GM12878 (cell line): ENCODE data around the gene DGKI. TPM values are rescaled to one million over a fixed set of nuclear protein-coding genes. Genes with fewer than 3 reads are reported as not detected.

Source experiments
- ATAC-seq: fragments of 200-7000 bp; cut with Tn5 transposase; 3 replicates; pipeline ENCODE4 v1.9.1; 2020; ENCODE audit warnings: mild to moderate bottlenecking, moderate library complexity
- BruUV-seq: library from RNA; stranded (reverse); fragments of 400-500 nt; replicated peaks from 2 replicates; lab custom pipeline; 2021; lab: Mats Ljungman, UMichigan
- CTCF ChIA-PET: fragments of 300-600 bp; sonication (Branson Sonifier 250); formaldehyde crosslinking; extraction: SDS; loops from one replicate; lab custom pipeline; 2021; ENCODE audit warnings: inconsistent platforms; lab: Yijun Ruan, JAX
- POLR2A ChIA-PET: fragments of 350-600 bp; formaldehyde crosslinking; extraction: SDS; loops from one replicate; lab custom pipeline; 2021; ENCODE audit warnings: inconsistent platforms; lab: Charles Lee
- RAD21 ChIA-PET: fragments of 300-600 bp; sonication (Branson Sonifier 250); formaldehyde crosslinking; loops from one replicate; lab custom pipeline; 2023; ENCODE audit warnings: antibody characterized with exemption; ENCODE audit not compliant: unreplicated experiment; lab: Charles Lee
- SMC1A ChIA-PET: fragments of 300-600 bp; sonication (Branson Sonifier 250); formaldehyde crosslinking; loops from one replicate; lab custom pipeline; 2023; ENCODE audit not compliant: unreplicated experiment, uncharacterized antibody; lab: Charles Lee
- DNase-seq: peaks from one replicate; pipeline ENCODE4 v3.0.0-alpha.2; 2011; ENCODE audit warnings: low read depth, low spot score
- FAIRE-seq: peaks from 3 replicates; lab custom pipeline; 2011; peaks lifted over from hg19 to GRCh38; lab: Jason Lieb, UNC
- H2AFZ ChIP-seq: 2 replicates; pipeline ENCODE4 v1.6.0; 2011; ENCODE audit warnings: low read depth, low read length, control low read depth; ENCODE audit not compliant: control insufficient read depth
- H3K27ac ChIP-seq: 2 replicates; pipeline ENCODE4 v1.5.1; 2011; ENCODE audit warnings: control low read depth; ENCODE audit not compliant: control insufficient read depth, insufficient read depth
- H3K27me3 ChIP-seq, 2 experiments: replicated peaks in 1 of 2; 2 replicates each; pipeline versions ENCODE4 v1.6.0 to v1.6.1; 2011; ENCODE audit warnings: low read length in 1 of 2; ENCODE audit not compliant: control insufficient read depth in 2 of 2, insufficient read depth in 2 of 2
- H3K36me3 ChIP-seq, 2 experiments: 2 replicates each; pipeline ENCODE4 v1.5.1; 2011; ENCODE audit warnings: low read length in 1 of 2; ENCODE audit not compliant: control insufficient read depth in 2 of 2, insufficient read depth in 2 of 2
- H3K4me1 ChIP-seq: 2 replicates; pipeline ENCODE4 v1.6.1; 2011; ENCODE audit warnings: mild to moderate bottlenecking, low read length, moderate library complexity, mixed read lengths; ENCODE audit not compliant: control insufficient read depth, insufficient read depth
- H3K4me2 ChIP-seq: 2 replicates; pipeline ENCODE4 v1.6.0; 2011; ENCODE audit warnings: control low read depth; ENCODE audit not compliant: control insufficient read depth, insufficient read depth
- H3K4me3 ChIP-seq: fragments of 200-600 bp; sonication (generic); 2 replicates; pipeline ENCODE4 v1.5.1; 2016
- H3K79me2 ChIP-seq: 2 replicates; pipeline ENCODE4 v1.6.0; 2011; ENCODE audit warnings: low read length; ENCODE audit not compliant: control insufficient read depth, insufficient read depth
- H3K9ac ChIP-seq: 2 replicates; pipeline ENCODE4 v1.8.0; 2011; ENCODE audit warnings: low read length, control low read depth, mixed read lengths; ENCODE audit not compliant: control insufficient read depth, insufficient read depth
- H3K9me3 ChIP-seq: replicated peaks from 3 replicates; pipeline ENCODE4 v1.5.1; 2011; ENCODE audit warnings: mild to moderate bottlenecking, low read length; ENCODE audit not compliant: control insufficient read depth, insufficient read depth
- H4K20me1 ChIP-seq: 2 replicates; pipeline ENCODE4 v1.6.0; 2011; ENCODE audit not compliant: control insufficient read depth, insufficient read depth
- ATF3 ChIP-seq: IDR thresholded peaks from 2 replicates; pipeline ENCODE4 v1.6.1; 2011; ENCODE audit warnings: low read depth, mild to moderate bottlenecking, low read length, moderate library complexity, borderline replicate concordance; ENCODE audit errors: extremely low read depth
- CREM ChIP-seq: IDR thresholded peaks from 2 replicates; pipeline ENCODE4 v1.6.1; 2014; ENCODE audit warnings: antibody characterized with exemption, low read depth
- CTCF ChIP-seq, 3 experiments: IDR thresholded peaks in 2 of 3; conservative IDR thresholded peaks in 1 of 3; 2 replicates each; pipeline ENCODE4 v1.5.1; 2011; ENCODE audit warnings: low read depth in 3 of 3, low read length in 3 of 3, mild to moderate bottlenecking in 3 of 3, control low read depth in 2 of 3, moderate library complexity in 2 of 3, inconsistent platforms in 1 of 3, mixed read lengths in 1 of 3; ENCODE audit not compliant: control insufficient read depth in 2 of 3, insufficient read depth in 1 of 3; ENCODE audit errors: extremely low read depth in 1 of 3
- ETV6 ChIP-seq, 2 experiments: fragments of 450-650 bp in 1 of 2; IDR thresholded peaks in 1 of 2; conservative IDR thresholded peaks in 1 of 2; 2 replicates each; pipeline ENCODE4 v1.6.1; 2014; ENCODE audit warnings: antibody characterized with exemption in 1 of 2, borderline replicate concordance in 1 of 2, low read depth in 1 of 2, mild to moderate bottlenecking in 1 of 2, moderate library complexity in 1 of 2
- IRF4 ChIP-seq: IDR thresholded peaks from 2 replicates; pipeline ENCODE4 v1.6.1; 2011; ENCODE audit warnings: low read depth, low read length
- MEF2A ChIP-seq: IDR thresholded peaks from 2 replicates; pipeline ENCODE4 v1.6.1; 2011; ENCODE audit warnings: low read depth, mild to moderate bottlenecking, low read length, moderate library complexity; ENCODE audit not compliant: insufficient read depth
- MLLT1 ChIP-seq: fragments of 450-650 bp; IDR thresholded peaks from 2 replicates; pipeline ENCODE4 v1.6.1; 2016; ENCODE audit warnings: mild to moderate bottlenecking
- MYB ChIP-seq: fragments of 150-350 bp; IDR thresholded peaks from 2 replicates; pipeline ENCODE4 v1.6.1; 2014; ENCODE audit warnings: mild to moderate bottlenecking, low read depth, low read length, borderline replicate concordance
- PBX3 ChIP-seq: IDR thresholded peaks from 2 replicates; pipeline ENCODE4 v1.6.1; 2011; ENCODE audit warnings: mild to moderate bottlenecking, low read depth, low read length, moderate library complexity; ENCODE audit not compliant: insufficient replicate concordance
- POLR2AphosphoS2 ChIP-seq: IDR thresholded peaks from 2 replicates; pipeline ENCODE4 v1.6.1; 2011; ENCODE audit warnings: low read depth, mild to moderate bottlenecking, low read length, improper control_type of control experiment, moderate library complexity
- SRF ChIP-seq, 2 experiments: IDR thresholded peaks; 2 replicates each; pipeline ENCODE4 v1.6.1; 2011; ENCODE audit warnings: low read depth in 2 of 2, low read length in 2 of 2, mild to moderate bottlenecking in 1 of 2, moderate library complexity in 1 of 2
- ZNF24 ChIP-seq: fragments of 450-650 bp; IDR thresholded peaks from 2 replicates; pipeline ENCODE4 v1.6.1; 2017; ENCODE audit warnings: antibody characterized with exemption, mild to moderate bottlenecking
- WGBS: methylation state at CpG from one replicate; pipeline ENCODE4 v1.1.6; 2016; ENCODE audit warnings: low lambda C conversion rate; ENCODE audit not compliant: insufficient replicate concordance, insufficient coverage; ENCODE audit errors: missing lambda C conversion rate; 5-methylcytosine and 5-hydroxymethylcytosine counted together
- in situ Hi-C: fragments of 300-500 bp; cut with MboI; formaldehyde crosslinking; loops from 9 replicates; pipeline ENCODE4 v1.14.3; 2018; ENCODE audit warnings: mixed read lengths
- intact Hi-C: fragments of 100-400 bp; cut with micrococcal nuclease; formaldehyde crosslinking; loops from one replicate; pipeline ENCODE4 v1.14.2; 2022; ENCODE audit not compliant: unreplicated experiment
- polyA plus RNA-seq, 11 experiments: library from polyadenylated mRNA; depleted of rRNA in 4 of 11; unstranded in 6 of 11; stranded (reverse) in 5 of 11; fragments of >200 nt; fragmentation: Nextera tagmentation in 4 of 11; fragmentation: Illumina TruSeq in 1 of 11; extraction: Ambion mirVana in 4 of 11; extraction: Trizol in 1 of 11; gene quantifications; 1 replicate in 1 of 11; 2 replicates in 10 of 11; pipeline versions ENCODE4 v1.2.1 to v1.2.3, GENCODE V29; 2011 to 2016; ENCODE audit warnings: inconsistent platforms in 2 of 11, missing spikeins in 2 of 11, low read depth in 1 of 11
- total RNA-seq, 4 experiments: library from RNA; depleted of rRNA in 3 of 4; stranded (reverse); fragments of >200 nt in 3 of 4; fragmentation: Illumina TruSeq in 1 of 4; extraction: Trizol in 1 of 4; gene quantifications; 2 replicates each; pipeline versions ENCODE4 v1.2.1 to v1.2.3, GENCODE V29; 2013 to 2021

DGKI gene
- total and polyA plus RNA-seq, 10 of the 15 experiments (the other 5 are each of a cell fraction or from before 2014, with no cell fraction given), result 10.4 to 37.1 (median 22.1) TPM

- Histone ChIP-seq H4K20me1 (no peaks in the 10 kb centered on the region), H3K4me1 (no peaks in the 10 kb centered on the region), H3K27ac (no peak overlapping the region), H3K9me3 (no peaks in the 10 kb centered on the region), H3K27me3 (no peaks in the 10 kb centered on the region), H3K9ac (no peak overlapping the region), H3K4me3 (no peak overlapping the region), H3K79me2 (no peaks in the 10 kb centered on the region), H2AFZ (0 out of 2 replicates have a peak overlapping the region, but pooled peaks have one; percentile 24), H3K36me3 (no peaks in the 10 kb centered on the region), H3K4me2 (no peak overlapping the region)
- TF ChIP-seq CREM (no peak), MEF2A (no peak), ATF3 (no peak), SRF (IDR thresholded peaks at IDR 0.05; ENCODE audit: low read depth in 2 of 2, low read length in 2 of 2) (no peak), ETV6 (conservative IDR thresholded peaks at IDR 0.05 in 1 of 2, IDR thresholded peaks at IDR 0.05 in 1 of 2; ENCODE audit: borderline replicate concordance in 1 of 2, low read depth in 1 of 2) (no peak), MLLT1 (no peak), MYB (no peak), POLR2AphosphoS2 (no peak), ZNF24 (no peak), IRF4 (no peak), PBX3 (no peak), CTCF (IDR thresholded peaks at IDR 0.05 in 2 of 3, conservative IDR thresholded peaks at IDR 0.05 in 1 of 3; ENCODE audit: control insufficient read depth in 2 of 3, extremely low read depth in 1 of 3, insufficient read depth in 1 of 3, low read depth in 3 of 3, low read length in 3 of 3) (no peak)
- in situ Hi-C loops (loop anchor here (5.0 kb wide), 2 partner anchors 241 to 351 kb away; no protein-coding TSS in a partner anchor), intact Hi-C loops (loop anchor here (1.0 to 10.0 kb wide), 4 partner anchors 161 to 1079 kb away; no protein-coding TSS in a partner anchor)
- ATAC-seq (no peak), FAIRE-seq (no peak), DNase-seq (no peak)
- 66% methylated on average over 6 of the region's 6 CpGs for WGBS
- POLR2A ChIA-PET, result interaction anchor here (0.9 to 3.7 kb wide), 8 partner anchors 12 to 352 kb away, joined by 3 to 23 read pairs (median 4); partner anchors contain the start of gene DGKI
- no TSS peak for BruUV-seq
- CTCF ChIA-PET, result interaction anchor here (0.7 to 7.5 kb wide), 65 partner anchors 9 to 411 kb away, joined by 3 to 156 read pairs (median 7); partner anchors contain the start of genes CREB3L2 and DGKI
- RAD21 ChIA-PET, result interaction anchor here (0.6 to 8.8 kb wide), 47 partner anchors 13 to 366 kb away, joined by 3 to 141 read pairs (median 7); no protein-coding TSS in a partner anchor
- SMC1A ChIA-PET, result interaction anchor here (0.6 to 10.6 kb wide), 67 partner anchors 13 to 368 kb away, joined by 3 to 173 read pairs (median 7); partner anchors contain the start of gene CREB3L2
These were observed 191.0 kb downstream of the DGKI start for GRCh38 chr7:137655804-137656203.
